Measurements from ENCODE around the gene GPR89B. TPM values are rescaled to one million over a fixed set of nuclear protein-coding genes. Genes with fewer than 3 reads are reported as not detected.
"Not testable (repeated sequence)": the region's sequence is repeated elsewhere in the genome, so short reads cannot be mapped to it uniquely, and the experiment has no call there.

The GPR89B gene
- total RNA-seq, 4 donors from 2014 or later, result 9.5 to 20.8 (median 10.4) TPM

GRCh38 chr1:148038462-148039333 lies 110.5 kb downstream of the GPR89B start:
- peak overlapping the region; percentile 40 to 63 (median 62) for H3K27ac ChIP-seq (replicated peaks in 1 of 4)
- H3K36me3 ChIP-seq; H3K4me1 ChIP-seq; H3K9me3 ChIP-seq; intact Hi-C loops (cut with DNase I): not testable (repeated sequence)
- H3K27me3 ChIP-seq, result peaks cover 0 to 18% (median 0%) of the 10 kb centered on the region in 4 donors
- DNase-seq (ENCODE audit: extremely low spot score), result peak; percentile 84
- TF ChIP-seq POLR2A (IDR thresholded peaks at IDR 0.05; ENCODE audit: low read depth) (peak; percentile 82), POLR2AphosphoS5 (IDR thresholded peaks at IDR 0.05) (peak; percentile 66 to 93)
- 0% methylated on average over 15 of the region's 38 CpGs for WGBS
- peak overlapping the region; percentile 46 to 54 (median 52) for H3K4me3 ChIP-seq

Small RNA genes lying within 50 kb of the gene (small RNA-seq; reads per million reads assigned to genes)
- gene RNU1-129P (0 reads per million in 3 donors), gene RNVU1-7 (0.58 to 4.3 (median 2.2) reads per million in 3 donors)

Other genes with a start within 250 kb of the GPR89B start
- 10 to 100 TPM in 3 of 4 donors, 1 to 10 TPM in 1; 9.8 to 14.6 (median 12.0) TPM for gene GJA5, start 167.8 kb upstream of the GPR89B start, total RNA-seq
- gene GJA8, start 25.6 kb upstream of the GPR89B start, total RNA-seq, result not detected
- 1 to 10 TPM; 5.1 to 8.0 (median 6.7) TPM for gene NBPF11, start 223.9 kb downstream of the GPR89B start, total RNA-seq

All from esophagus muscularis mucosa (tissue), 4 donors.